ENCODE results near the gene EMILIN2.

DNA sequence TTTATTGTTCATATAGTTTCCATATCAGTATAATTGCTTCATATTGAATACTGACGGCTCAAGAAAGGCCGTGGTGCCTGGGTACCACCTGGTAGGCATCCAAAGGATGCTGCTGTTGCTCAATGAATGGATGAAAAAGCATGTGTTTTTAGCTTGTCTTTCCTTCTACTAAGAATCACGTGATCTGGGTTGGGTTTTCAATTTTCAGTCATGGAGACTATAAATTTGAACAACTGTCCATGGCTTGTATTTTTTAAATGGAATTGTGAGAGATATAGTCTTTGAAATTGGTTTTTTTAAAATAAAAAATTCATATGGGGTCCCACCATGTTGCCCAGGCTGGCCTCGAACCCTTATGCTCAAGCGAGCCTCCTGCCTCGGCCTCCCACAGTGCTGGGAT, 25.3 kb downstream of the EMILIN2 start:
- TF ChIP-seq, protein P1, sequence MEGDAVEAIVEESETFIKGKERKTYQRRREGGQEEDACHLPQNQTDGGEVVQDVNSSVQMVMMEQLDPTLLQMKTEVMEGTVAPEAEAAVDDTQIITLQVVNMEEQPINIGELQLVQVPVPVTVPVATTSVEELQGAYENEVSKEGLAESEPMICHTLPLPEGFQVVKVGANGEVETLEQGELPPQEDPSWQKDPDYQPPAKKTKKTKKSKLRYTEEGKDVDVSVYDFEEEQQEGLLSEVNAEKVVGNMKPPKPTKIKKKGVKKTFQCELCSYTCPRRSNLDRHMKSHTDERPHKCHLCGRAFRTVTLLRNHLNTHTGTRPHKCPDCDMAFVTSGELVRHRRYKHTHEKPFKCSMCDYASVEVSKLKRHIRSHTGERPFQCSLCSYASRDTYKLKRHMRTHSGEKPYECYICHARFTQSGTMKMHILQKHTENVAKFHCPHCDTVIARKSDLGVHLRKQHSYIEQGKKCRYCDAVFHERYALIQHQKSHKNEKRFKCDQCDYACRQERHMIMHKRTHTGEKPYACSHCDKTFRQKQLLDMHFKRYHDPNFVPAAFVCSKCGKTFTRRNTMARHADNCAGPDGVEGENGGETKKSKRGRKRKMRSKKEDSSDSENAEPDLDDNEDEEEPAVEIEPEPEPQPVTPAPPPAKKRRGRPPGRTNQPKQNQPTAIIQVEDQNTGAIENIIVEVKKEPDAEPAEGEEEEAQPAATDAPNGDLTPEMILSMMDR (IDR thresholded peaks at IDR 0.05; ENCODE audit: low read length), result no peak
- TF ChIP-seq EZH2 (IDR thresholded peaks at IDR 0.05; ENCODE audit: borderline replicate concordance, low read length), result no peak

Measured in OCI-LY1 (cell line).